Thyroid gland (tissue), 4 donors: ENCODE measurements around the gene SERPINA3. TPM values are rescaled to one million over a fixed set of nuclear protein-coding genes. Genes with fewer than 3 reads are reported as not detected.

Source experiments
- DNase-seq, 2 donors: peaks; one replicate each; pipeline ENCODE4 v3.0.0-alpha.2; 2019
- H3K27ac ChIP-seq, 3 donors: fragments of 200-600 bp; sonication (generic); 1 replicate in 2 of 3; 2 replicates in 1 of 3; pipeline ENCODE4 v1.5.1; 2016 to 2019; ENCODE audit warnings: mild to moderate bottlenecking in 1 of 3, moderate library complexity in 1 of 3
- H3K27me3 ChIP-seq: fragments of 200-600 bp; sonication (generic); one replicate; pipeline ENCODE4 v1.5.1; 2019
- H3K36me3 ChIP-seq, 2 donors: fragments of 200-600 bp; sonication (generic); one replicate each; pipeline ENCODE4 v1.5.1; 2016 to 2019
- H3K4me1 ChIP-seq, 2 donors: fragments of 200-600 bp; sonication (generic); one replicate each; pipeline ENCODE4 v1.5.1; 2017 to 2019
- H3K4me3 ChIP-seq, 3 donors: fragments of 200-600 bp; sonication (generic); replicated peaks in 1 of 3; 1 replicate in 2 of 3; 2 replicates in 1 of 3; pipeline ENCODE4 v1.5.1; 2016; ENCODE audit warnings: mild to moderate bottlenecking in 1 of 3
- H3K9me3 ChIP-seq: fragments of 200-600 bp; sonication (generic); one replicate; pipeline ENCODE4 v1.5.1; 2017
- CTCF ChIP-seq, 6 experiments: fragments of 200-600 bp in 3 of 6; fragments of 450-650 bp in 3 of 6; sonication (generic) in 3 of 6; IDR thresholded peaks; one replicate each; pipeline ENCODE4 v1.5.1; 2016 to 2019; ENCODE audit warnings: antibody characterized with exemption in 6 of 6, mild to moderate bottlenecking in 2 of 6, inconsistent platforms in 1 of 6, moderate library complexity in 1 of 6
- POLR2A ChIP-seq, 2 donors: fragments of 450-650 bp; IDR thresholded peaks; one replicate each; pipeline ENCODE4 v1.6.1; 2017; ENCODE audit warnings: antibody characterized with exemption in 2 of 2, mild to moderate bottlenecking in 2 of 2, moderate library complexity in 1 of 2
- WGBS, 2 donors: methylation state at CpG; one replicate each; pipeline ENCODE4 v1.1.5; 2017; 5-methylcytosine and 5-hydroxymethylcytosine counted together
- intact Hi-C: fragments of 100-400 bp; cut with DNase I; formaldehyde crosslinking; loops from one replicate; pipeline ENCODE4 v1.15.1; 2023
- total RNA-seq, 4 donors: library from RNA; depleted of rRNA; stranded (reverse); fragments of >200 nt; gene quantifications; one replicate each; pipeline ENCODE4 v1.2.3, GENCODE V29; 2016

The SERPINA3 gene
- total RNA-seq, 4 donors from 2014 or later = 16.3 to 200 (median 91.1) TPM

GRCh38 chr14:94596361-94596760 lies 15.8 kb upstream of the SERPINA3 start:
- Histone ChIP-seq H3K27ac (no peak overlapping the region), H3K36me3 (no peaks in the 10 kb centered on the region), H3K4me1 (peaks cover 0 to 20% of the 10 kb centered on the region in 2 donors), H3K27me3 (no peaks in the 10 kb centered on the region), H3K4me3 (no peak overlapping the region), H3K9me3 (no peaks in the 10 kb centered on the region)
- DNase-seq = no peak
- TF ChIP-seq CTCF (IDR thresholded peaks at IDR 0.05) (no peak), POLR2A (IDR thresholded peaks at IDR 0.05) (no peak)
- WGBS, 2 donors = 83 to 91% methylated on average over 9 of the region's 9 CpGs
- intact Hi-C loops = no loop called here

DNA sequence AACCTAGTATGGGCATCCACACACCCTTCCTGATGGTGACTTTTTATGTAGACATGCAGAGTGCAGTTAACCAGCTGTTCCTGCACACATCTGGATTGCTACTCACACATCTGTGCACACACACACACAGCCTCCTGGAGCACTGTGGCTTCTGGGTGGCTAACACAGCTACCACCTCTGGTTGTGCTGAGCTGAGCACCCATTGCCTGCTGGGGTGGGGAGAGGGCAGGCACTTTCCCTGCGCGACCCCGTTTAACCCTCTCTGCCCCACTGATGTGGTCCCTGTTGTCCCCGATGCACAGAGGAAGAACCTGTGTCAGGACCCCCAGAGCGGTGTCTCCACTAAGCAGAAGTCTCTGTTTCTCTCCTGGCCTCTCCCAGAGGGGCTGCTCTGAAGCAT lies 14.4 kb upstream of the SERPINA3 start:
- Histone ChIP-seq H3K4me3 (no peak overlapping the region), H3K4me1 (peaks cover 0 to 27% of the 10 kb centered on the region in 2 donors), H3K27ac (no peak overlapping the region), H3K27me3 (no peaks in the 10 kb centered on the region), H3K36me3 (no peaks in the 10 kb centered on the region), H3K9me3 (no peaks in the 10 kb centered on the region)
- DNase-seq = no peak
- intact Hi-C loops = no loop called here
- WGBS, 2 donors = 90 to 98% methylated on average over 5 of the region's 5 CpGs
- no peak for TF ChIP-seq POLR2A (IDR thresholded peaks at IDR 0.05)
- TF ChIP-seq CTCF (IDR thresholded peaks at IDR 0.05) = no peak

DNA sequence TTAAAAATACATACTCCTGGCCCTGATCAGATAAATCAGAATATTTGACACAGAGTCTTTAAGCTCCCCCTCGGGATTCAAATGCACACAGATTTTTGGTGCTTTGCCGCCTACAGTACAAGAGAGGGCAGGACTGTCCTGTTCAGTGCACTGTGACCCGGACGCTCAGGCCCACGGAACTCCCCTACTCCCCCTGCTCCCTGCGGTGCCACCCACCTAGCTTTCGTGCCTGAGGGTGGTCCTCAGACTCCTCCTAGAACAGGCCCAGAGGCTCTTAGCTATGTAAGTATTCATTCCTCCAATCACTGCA lies 13.7 kb upstream of the SERPINA3 start:
- intact Hi-C loops = no loop called here
- no peak overlapping the region for H3K27ac ChIP-seq

GRCh38 chr14:94598816-94599655 lies 13.2 kb upstream of the SERPINA3 start:
- Histone ChIP-seq H3K9me3 (no peaks in the 10 kb centered on the region), H3K27ac (no peak overlapping the region), H3K36me3 (no peaks in the 10 kb centered on the region), H3K27me3 (no peaks in the 10 kb centered on the region), H3K4me3 (no peak overlapping the region), H3K4me1 (peaks cover 0 to 27% of the 10 kb centered on the region in 2 donors)
- TF ChIP-seq CTCF (IDR thresholded peaks at IDR 0.05) = no peak
- peak; percentile 37 to 43 for DNase-seq
- WGBS, 2 donors = 59 to 64% methylated on average over 11 of the region's 11 CpGs
- intact Hi-C loops = no loop called here

More for the DNA sequence above, 13.7 kb upstream of the SERPINA3 start:
- Histone ChIP-seq H3K36me3 (no peaks in the 10 kb centered on the region), H3K4me3 (no peak overlapping the region), H3K27me3 (no peaks in the 10 kb centered on the region), H3K4me1 (peaks cover 0 to 27% of the 10 kb centered on the region in 2 donors), H3K9me3 (no peaks in the 10 kb centered on the region)
- WGBS, 2 donors = 45 to 52% methylated on average over 7 of the region's 7 CpGs
- DNase-seq = no peak
- TF ChIP-seq POLR2A (IDR thresholded peaks at IDR 0.05) (no peak), CTCF (IDR thresholded peaks at IDR 0.05) (no peak)

DNA sequence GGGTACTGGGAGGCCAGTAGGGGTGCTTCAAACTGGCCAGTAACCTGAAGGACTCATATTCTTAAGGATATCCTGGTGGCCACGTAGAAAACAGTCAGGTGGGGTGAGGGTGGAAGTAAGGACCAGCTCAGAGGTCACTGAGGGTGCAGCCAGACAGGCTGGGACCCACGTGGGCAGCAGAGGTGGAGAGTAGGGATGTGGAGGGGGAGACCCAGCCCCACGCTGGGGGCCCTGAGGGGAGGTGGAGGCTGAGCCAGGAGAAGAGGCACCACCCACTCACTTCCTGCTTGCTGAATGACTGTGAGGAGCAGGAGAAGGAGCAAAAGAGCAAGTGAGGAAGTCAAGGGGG lies 12.6 kb upstream of the SERPINA3 start:
- H3K9me3 ChIP-seq = no peaks in the 10 kb centered on the region
- 54 to 57% methylated on average over 3 of the region's 3 CpGs for WGBS, 2 donors
- no peaks in the 10 kb centered on the region for H3K27me3 ChIP-seq
- DNase-seq = no peak
- peaks cover 0 to 27% of the 10 kb centered on the region in 2 donors for H3K4me1 ChIP-seq
- H3K4me3 ChIP-seq = no peak overlapping the region
- H3K36me3 ChIP-seq = no peaks in the 10 kb centered on the region
- intact Hi-C loops = no loop called here
- no peak for TF ChIP-seq POLR2A (IDR thresholded peaks at IDR 0.05)
- no peak for TF ChIP-seq CTCF (IDR thresholded peaks at IDR 0.05)
- no peak overlapping the region for H3K27ac ChIP-seq
